Upper lobe of right lung (tissue), 1 donor: ENCODE data around the gene MYO1G. TPM values are rescaled to one million over a fixed set of nuclear protein-coding genes. Genes with fewer than 3 reads are reported as not detected.

Experiments used
- ATAC-seq: fragments of 200-7000 bp; cut with Tn5 transposase; one replicate; pipeline ENCODE4 v1.9.1; 2020; ENCODE audit warnings: mild to moderate bottlenecking, moderate library complexity
- DNase-seq: peaks from one replicate; pipeline ENCODE4 v3.0.0-alpha.2; 2020
- H3K27ac ChIP-seq: fragments of 200-600 bp; one replicate; pipeline ENCODE4 v1.8.0; 2022
- H3K27me3 ChIP-seq: fragments of 200-600 bp; one replicate; pipeline ENCODE4 v1.8.0; 2022; ENCODE audit warnings: mild to moderate bottlenecking
- H3K36me3 ChIP-seq: fragments of 200-600 bp; one replicate; pipeline ENCODE4 v1.8.0; 2022
- H3K4me1 ChIP-seq: fragments of 200-600 bp; one replicate; pipeline ENCODE4 v1.8.0; 2022
- H3K4me3 ChIP-seq: fragments of 200-600 bp; one replicate; pipeline ENCODE4 v1.8.0; 2022; ENCODE audit warnings: mild to moderate bottlenecking
- H3K9me3 ChIP-seq: fragments of 200-600 bp; one replicate; pipeline ENCODE4 v1.8.0; 2022
- intact Hi-C: fragments of 100-400 bp; cut with DNase I; formaldehyde crosslinking; loops from one replicate; pipeline ENCODE4 v1.11.0; 2022
- total RNA-seq: library from RNA; stranded (reverse); fragmentation: NEBNext Ultra II Directional; extraction: Animal tissue kit (Norgen Biotek cat#: 25700); gene quantifications from one replicate; pipeline ENCODE4 v1.2.1, GENCODE V29; 2021
- TF ChIP-seq, protein P1 (sequence below): fragments of 200-600 bp; IDR thresholded peaks from one replicate; pipeline ENCODE4 v1.8.0; 2022; ENCODE audit warnings: antibody characterized with exemption
- donor health status: DM: no; HTN: yes; CAD: no; lungs with severe emphysema.

MYO1G gene
- total RNA-seq, 1 donor from 2014 or later = 21.0 TPM

- ATAC-seq = no peak
- intact Hi-C loops = loop anchor here (5.0 kb wide), 1 partner anchor 65 kb away; no protein-coding TSS in a partner anchor
- Histone ChIP-seq H3K27me3 (no peaks in the 10 kb centered on the region), H3K27ac (no peak overlapping the region), H3K36me3 (no peaks in the 10 kb centered on the region), H3K4me3 (no peak overlapping the region), H3K4me1 (no peaks in the 10 kb centered on the region), H3K9me3 (no peaks in the 10 kb centered on the region)
- no peak for DNase-seq
- TF ChIP-seq, protein P1, sequence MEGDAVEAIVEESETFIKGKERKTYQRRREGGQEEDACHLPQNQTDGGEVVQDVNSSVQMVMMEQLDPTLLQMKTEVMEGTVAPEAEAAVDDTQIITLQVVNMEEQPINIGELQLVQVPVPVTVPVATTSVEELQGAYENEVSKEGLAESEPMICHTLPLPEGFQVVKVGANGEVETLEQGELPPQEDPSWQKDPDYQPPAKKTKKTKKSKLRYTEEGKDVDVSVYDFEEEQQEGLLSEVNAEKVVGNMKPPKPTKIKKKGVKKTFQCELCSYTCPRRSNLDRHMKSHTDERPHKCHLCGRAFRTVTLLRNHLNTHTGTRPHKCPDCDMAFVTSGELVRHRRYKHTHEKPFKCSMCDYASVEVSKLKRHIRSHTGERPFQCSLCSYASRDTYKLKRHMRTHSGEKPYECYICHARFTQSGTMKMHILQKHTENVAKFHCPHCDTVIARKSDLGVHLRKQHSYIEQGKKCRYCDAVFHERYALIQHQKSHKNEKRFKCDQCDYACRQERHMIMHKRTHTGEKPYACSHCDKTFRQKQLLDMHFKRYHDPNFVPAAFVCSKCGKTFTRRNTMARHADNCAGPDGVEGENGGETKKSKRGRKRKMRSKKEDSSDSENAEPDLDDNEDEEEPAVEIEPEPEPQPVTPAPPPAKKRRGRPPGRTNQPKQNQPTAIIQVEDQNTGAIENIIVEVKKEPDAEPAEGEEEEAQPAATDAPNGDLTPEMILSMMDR = no peak
These were observed 56.5 kb downstream of the MYO1G start for GRCh38 chr7:44922351-44922694.

GRCh38 chr7:44921607-44922350 lies 57.0 kb downstream of the MYO1G start:
- H3K27ac ChIP-seq = no peak overlapping the region
- no peak overlapping the region for H3K4me3 ChIP-seq
- peak; percentile 99 for ATAC-seq
- H3K9me3 ChIP-seq = no peaks in the 10 kb centered on the region
- H3K27me3 ChIP-seq = no peaks in the 10 kb centered on the region
- H3K36me3 ChIP-seq = no peaks in the 10 kb centered on the region
- intact Hi-C loops = loop anchor here (5.0 kb wide), 1 partner anchor 64 kb away; no protein-coding TSS in a partner anchor
- H3K4me1 ChIP-seq = no peaks in the 10 kb centered on the region
- TF ChIP-seq, protein P1 = peak; percentile 91
- DNase-seq = peak; percentile 96

- ATAC-seq (no peak), DNase-seq (no peak)
- no peak overlapping the region for H3K27ac ChIP-seq
- H3K27me3 ChIP-seq = no peaks in the 10 kb centered on the region
- no peaks in the 10 kb centered on the region for H3K9me3 ChIP-seq
- no peaks in the 10 kb centered on the region for H3K4me1 ChIP-seq
- no peaks in the 10 kb centered on the region for H3K36me3 ChIP-seq
- no peak overlapping the region for H3K4me3 ChIP-seq
- intact Hi-C loops = loop anchor here (5.0 kb wide), 1 partner anchor 63 kb away; no protein-coding TSS in a partner anchor
- TF ChIP-seq, protein P1 = no peak
These were observed 58.7 kb downstream of the MYO1G start for GRCh38 chr7:44920119-44920518.

- Histone ChIP-seq H3K9me3 (no peaks in the 10 kb centered on the region), H3K4me1 (no peaks in the 10 kb centered on the region), H3K27me3 (no peaks in the 10 kb centered on the region), H3K27ac (no peak overlapping the region), H3K4me3 (no peak overlapping the region), H3K36me3 (no peaks in the 10 kb centered on the region)
- intact Hi-C loops = no loop called here
- no peak for ATAC-seq
- TF ChIP-seq, protein P1 = no peak
- no peak for DNase-seq
These were observed 60.8 kb downstream of the MYO1G start for GRCh38 chr7:44918029-44918428.

DNA sequence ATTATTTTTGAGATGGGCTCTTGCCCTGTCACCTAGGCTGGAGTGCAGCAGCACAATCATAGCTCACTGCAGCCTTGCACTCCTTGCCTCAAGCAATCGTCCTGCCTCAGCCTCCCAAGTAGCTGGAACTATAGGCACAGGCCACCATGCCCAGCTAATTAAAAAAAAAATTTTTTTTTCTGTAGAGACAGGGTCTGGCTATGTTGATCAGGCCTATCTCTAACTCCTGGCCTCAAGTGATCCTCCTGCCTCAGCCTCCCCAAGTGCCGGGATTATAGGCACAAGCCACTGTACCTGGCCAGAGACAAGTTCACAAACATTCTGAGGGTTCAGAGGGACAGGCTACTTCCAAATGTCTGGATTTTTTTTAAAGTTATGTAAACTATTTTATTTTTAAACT lies 61.4 kb downstream of the MYO1G start:
- no peak overlapping the region for H3K4me3 ChIP-seq
- no peaks in the 10 kb centered on the region for H3K27me3 ChIP-seq
- H3K36me3 ChIP-seq = no peaks in the 10 kb centered on the region
- TF ChIP-seq, protein P1 = no peak
- H3K4me1 ChIP-seq = no peaks in the 10 kb centered on the region
- H3K9me3 ChIP-seq = no peaks in the 10 kb centered on the region
- DNase-seq (no peak), ATAC-seq (no peak)
- intact Hi-C loops = no loop called here
- no peak overlapping the region for H3K27ac ChIP-seq
